NCI-H1930 (cell line): ENCODE data around the gene EVC2.
A peak's percentile ranks its signal among the peaks of the same experiment; 100 is the strongest.

ENCODE experiments used
- DNase-seq, 2 experiments: peaks; one replicate each; lab custom pipeline; 2025; lab: John Stamatoyannopoulos, UW

The EVC2 gene

DNA sequence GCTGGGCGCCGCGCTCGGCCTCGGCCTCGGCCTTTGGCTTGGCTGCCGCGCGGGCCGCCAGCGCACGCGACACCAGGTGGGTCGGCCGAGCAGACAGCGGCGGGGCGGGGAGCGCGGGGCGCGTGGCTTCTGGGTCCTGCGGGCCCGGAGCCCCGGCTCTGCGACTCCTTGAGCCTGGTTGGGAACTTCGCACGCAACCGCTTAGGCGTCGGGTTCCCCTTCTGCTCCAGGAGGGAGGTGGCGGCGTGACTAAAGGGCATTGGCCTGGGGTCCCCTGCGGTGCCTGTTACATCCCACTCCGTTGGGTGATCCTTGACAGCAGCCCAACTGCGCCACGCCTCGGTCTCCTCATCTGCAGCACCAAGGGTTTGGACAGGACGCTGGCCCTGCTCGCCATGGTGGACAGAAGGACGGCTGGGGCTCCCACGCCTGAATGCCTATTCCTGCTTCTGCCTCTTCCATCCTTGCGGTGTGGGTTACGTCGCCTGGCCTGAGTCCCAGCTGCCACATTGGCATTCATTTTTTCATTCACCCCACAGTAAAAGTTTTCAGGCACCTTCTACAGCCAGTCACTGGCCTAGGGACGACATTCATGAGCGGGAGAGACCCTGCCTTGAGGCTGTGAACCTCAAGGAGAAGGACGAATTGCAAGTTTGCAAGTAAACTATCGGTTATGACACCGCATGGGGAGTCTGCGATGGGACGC lies 3.3 kb upstream of the EVC2 start:
- DNase-seq, result no peak

DNA sequence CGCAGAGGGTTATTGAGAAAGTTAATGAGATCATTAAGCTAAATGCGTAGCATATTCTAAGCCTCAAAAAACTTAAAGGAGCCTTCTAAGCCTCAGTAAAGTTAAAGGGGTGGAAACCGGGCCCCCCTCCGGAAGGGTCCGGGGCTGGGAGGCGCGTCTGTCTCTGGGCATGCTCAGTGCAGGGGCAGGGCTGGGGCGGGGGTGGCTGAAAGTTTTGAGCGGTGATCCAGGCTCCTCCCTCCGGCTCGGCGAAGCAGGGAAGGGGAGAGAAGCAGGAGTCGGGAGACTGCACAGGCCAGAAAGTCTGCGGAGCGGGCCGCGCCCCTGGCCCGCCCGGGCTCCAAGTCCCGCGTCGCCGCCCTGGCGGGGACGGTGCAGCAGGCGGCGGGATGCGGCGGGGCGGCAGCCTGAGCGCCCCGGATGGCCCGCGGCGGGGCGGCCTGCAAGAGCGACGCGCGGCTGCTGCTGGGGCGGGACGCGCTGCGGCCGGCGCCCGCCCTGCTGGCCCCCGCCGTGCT lies 2.7 kb upstream of the EVC2 start, which contains the start of gene EVC:
TSS of gene EVC (plus strand) at position 241 of the 518 bp plus-strand sequence. CDS start at position 421, 180 bp downstream.
- DNase-seq, result peak in 1 of 2 experiments; percentile 34

DNA sequence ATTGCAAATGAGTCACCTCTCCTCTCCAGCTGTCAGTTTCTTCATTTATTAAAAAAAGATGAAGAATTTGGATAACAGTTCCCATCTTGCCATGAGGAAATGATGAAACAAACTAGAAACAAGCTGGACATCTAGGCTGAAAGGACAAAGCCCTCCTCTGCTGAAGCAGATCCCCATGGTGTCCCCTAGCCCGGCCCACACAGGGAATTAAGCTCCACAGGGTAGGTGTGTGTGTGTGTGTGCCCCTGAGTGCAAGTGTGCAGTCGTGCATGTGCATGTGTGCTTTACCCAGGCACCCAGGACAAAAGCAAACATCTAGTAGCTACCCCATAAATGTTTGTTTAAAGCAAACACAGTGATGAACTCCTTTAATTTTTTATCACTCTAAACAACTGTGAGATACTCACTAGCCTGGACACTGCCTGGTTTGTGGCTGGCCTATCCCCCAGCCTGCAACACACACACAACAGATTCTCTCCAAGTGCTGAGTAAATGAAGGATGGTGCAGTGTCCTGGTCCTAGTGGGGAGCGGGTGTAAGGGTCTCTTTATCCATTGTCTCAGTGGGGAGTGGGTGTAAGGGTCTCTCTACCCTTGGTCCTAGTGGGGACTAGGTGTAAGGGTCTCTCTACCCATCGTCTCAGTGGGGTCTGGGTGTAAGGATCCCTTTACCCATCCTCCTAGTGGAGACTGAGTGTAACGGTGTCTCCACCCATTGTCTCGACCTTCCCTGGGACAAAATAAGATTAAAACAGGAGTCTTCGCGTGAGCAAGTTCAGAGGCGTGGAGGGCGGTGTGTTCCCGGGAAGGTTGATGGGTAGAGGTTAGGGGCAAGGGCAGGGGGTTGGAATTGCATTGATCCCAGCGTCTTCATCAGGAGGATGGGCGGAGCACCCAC lies 2.0 kb upstream of the EVC2 start:
- DNase-seq, result peak in 1 of 2 experiments; percentile 33

DNA sequence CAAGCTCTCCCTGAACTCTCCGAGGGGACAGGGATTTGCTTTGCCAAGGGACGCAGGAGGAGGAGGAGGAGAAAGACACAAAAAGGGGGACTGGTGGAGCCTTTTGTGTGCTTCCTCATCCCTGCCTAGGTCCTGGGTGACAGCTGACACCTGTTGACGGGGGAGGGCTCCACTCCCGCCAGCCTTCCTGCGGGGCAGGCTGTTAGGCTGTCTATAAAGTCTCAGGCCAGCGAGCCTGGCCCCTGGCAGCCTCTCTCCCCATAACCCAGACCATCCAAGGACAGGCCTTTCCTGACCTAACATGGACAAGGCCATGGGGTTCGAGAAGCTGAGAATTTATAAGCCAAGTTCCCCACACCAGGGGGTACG lies 832 bp upstream of the EVC2 start:
- DNase-seq, result no peak

GRCh38 chr4:5707778-5708448 lies 446 bp downstream of the EVC2 start:
- DNase-seq, result no peak

DNA sequence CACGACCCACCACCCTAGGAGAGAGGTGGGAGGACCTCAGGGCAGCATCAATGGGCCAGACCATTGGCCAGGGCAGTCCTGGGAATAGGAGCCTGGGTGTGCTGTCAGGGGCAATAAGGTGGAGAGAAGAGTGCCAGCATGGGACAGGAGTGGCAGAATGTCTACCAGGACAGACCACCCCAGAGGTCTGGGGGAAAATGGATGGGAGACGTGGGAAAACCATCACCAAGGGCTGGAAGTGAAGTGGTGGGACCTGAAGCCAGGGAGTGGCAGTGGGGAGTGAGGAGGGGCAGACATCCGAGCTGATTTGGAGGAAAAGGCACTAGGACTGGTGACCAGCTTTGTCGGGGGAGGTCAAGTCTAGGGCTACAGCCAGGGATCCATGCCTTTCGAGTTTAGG lies 993 bp downstream of the EVC2 start:
- DNase-seq, result no peak

- no peak for DNase-seq
Observed at GRCh38 chr4:5706486-5707290, 1.7 kb downstream of the EVC2 start.

- DNase-seq, result no peak
Observed at GRCh38 chr4:5705647-5706320, 2.6 kb downstream of the EVC2 start.

GRCh38 chr4:5704276-5704675 lies 4.1 kb downstream of the EVC2 start:
- DNase-seq, result no peak

DNA sequence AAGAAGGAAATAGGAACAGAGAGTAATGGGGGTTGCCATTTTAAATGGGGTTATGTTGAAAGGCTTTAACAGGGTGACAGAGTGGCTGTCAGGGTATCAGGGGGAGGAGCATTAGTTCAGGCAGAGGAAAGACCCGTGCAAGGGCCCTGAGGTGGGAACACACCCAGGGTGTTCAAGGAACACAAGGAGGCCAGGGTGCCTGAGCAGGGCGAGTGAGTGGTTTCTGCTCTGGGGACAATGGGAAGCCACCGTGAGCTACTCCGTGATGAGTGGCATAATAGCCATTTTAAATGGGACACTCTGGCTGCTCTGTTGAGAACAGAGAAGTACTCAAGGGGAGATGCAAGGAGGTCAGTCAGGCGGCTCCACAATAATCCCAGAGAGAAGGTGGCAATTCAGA lies 4.5 kb downstream of the EVC2 start:
- DNase-seq, result no peak

DNA sequence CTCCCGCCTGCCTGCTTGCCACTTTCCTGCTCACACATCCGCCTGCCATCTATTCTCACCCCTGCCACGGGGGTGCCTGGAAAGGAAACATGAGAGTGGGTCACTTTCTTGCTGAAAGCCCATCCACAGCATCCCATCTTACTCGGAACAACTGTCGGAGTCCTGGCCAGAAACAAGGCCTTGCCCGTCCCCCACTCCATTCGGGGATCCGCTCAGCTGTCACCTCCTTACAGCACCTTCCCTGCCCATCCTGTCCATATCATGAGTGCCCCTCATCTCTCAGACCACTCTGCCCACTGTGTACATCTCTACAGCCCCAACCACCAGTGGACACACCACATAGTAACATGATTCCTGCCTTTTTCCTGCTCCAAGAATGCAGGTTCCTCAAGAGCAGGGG lies 6.4 kb downstream of the EVC2 start:
- DNase-seq, result no peak

GRCh38 chr4:5700459-5700858 lies 7.9 kb downstream of the EVC2 start:
- no peak for DNase-seq

DNA sequence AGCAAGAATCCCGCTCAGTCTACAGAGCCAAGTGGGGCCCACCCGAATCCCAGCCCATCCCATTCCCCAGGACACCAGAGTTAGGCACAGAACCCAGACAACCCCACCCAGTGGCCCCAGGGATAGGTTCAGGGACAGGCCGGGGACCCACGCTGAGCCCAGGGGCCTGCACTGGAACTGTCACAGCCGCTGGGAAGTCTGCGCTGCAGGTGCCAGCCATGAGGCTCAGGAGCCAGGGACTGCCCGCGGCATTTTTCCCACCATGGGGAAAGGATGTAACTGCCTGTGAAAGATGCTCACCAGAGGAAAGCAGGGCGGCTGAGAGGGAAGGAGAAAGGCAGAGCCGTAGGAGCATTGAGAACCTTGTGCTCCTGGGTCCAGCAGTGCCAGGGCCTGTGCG lies 12.0 kb downstream of the EVC2 start:
- no peak for DNase-seq

- DNase-seq, result no peak
Observed at GRCh38 chr4:5693871-5694270, 14.5 kb downstream of the EVC2 start.

- no peak for DNase-seq
Observed at GRCh38 chr4:5691491-5692132, 16.7 kb downstream of the EVC2 start.

GRCh38 chr4:5689065-5689464 lies 19.3 kb downstream of the EVC2 start:
- no peak for DNase-seq

DNA sequence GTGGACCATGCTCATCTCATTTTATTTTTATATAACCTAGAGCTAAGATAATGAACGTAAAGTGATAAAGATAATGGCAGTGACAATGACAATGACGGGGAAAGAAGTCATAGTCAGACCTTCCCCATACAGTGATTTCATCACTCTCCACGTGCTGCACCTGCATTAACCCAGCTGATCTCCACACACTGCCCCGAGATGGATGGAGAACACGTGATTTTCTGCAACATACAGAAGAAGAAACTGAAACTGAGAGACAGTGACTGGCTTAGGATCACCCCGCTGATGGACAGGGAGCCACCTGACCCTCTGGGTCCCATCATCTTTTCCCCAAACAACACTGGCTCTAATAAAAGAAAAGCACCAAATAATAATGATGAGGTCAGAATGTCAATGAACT lies 22.0 kb downstream of the EVC2 start:
- no peak for DNase-seq

DNA sequence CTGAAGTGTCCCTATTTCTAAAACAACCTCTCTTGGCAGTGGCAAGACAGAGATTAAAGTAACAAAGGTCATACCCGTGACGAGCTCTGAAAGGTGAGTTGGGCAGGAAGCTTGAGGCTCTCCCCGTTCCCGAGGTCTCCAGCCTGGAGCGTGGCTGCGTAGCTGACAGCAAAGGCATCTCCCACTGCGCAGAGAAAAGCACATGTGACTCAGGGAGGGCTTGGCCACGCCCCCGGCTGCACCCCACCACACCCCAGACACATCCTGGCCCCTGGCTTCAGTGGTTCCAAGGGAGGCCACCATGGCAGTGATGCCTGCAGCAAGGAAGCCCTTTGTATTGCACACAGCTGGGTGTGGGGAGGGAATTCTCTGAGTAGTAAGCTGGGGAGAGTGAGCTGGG lies 23.1 kb downstream of the EVC2 start:
- no peak for DNase-seq

DNA sequence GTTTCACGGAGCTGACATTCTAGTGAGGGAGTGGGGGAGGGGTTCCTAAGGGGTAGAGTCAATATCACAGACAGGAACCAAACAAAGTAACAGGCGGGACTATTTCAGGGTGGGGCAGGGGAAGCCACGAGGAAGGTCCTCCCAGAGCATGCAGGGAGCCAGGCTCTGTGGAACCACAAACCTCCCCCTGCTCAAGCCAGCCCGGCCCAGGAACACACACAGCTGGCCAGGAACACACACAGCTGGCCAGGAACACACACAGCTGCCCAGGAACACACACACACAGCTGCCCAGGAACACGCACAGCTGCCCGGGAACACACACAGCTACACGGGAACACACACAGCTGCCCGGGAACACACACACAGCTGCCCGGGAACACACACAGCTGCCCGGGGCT lies 24.8 kb downstream of the EVC2 start:
- no peak for DNase-seq

DNA sequence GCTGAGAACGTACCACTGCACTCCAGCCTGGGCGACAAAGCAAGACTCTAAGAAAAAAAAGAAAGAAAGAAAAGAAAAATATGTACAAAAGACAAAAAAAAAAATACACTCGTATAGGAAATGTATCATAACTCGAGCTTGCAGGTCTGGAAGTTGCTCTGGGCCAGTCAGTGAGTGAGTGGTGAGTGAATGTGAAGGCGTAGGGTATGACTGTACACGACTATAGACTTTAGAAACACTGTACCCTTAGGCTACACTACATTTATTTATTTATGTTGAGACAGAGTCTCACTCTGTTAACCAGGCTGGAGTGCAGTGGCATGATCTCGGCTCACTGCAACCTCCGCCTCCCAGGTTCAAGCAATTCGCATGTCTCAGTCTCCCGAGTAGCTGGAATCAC lies 29.4 kb downstream of the EVC2 start:
- no peak for DNase-seq

GRCh38 chr4:5676763-5677162 lies 31.6 kb downstream of the EVC2 start:
- DNase-seq, result no peak
